GM13976 (cell line): Measurements from ENCODE around the gene CEACAM21.

Experiments used
- DNase-seq: peaks from one replicate; pipeline ENCODE4 v3.0.0; 2012; ENCODE audit warnings: low spot score
- in situ Hi-C: fragments of 300-500 bp; cut with MboI; formaldehyde crosslinking; loops from one replicate; pipeline ENCODE4 v1.12.0; 2022; ENCODE audit warnings: low sequenced_read_pairs, mixed read lengths, inconsistent platforms; ENCODE audit not compliant: unreplicated experiment
- TF ChIP-seq, protein P1 (sequence below): IDR thresholded peaks from 2 replicates; pipeline ENCODE4 v1.5.1; 2012; ENCODE audit warnings: borderline replicate concordance, mild to moderate bottlenecking; ENCODE audit not compliant: insufficient read depth; ENCODE audit errors: extremely low read depth, missing control alignments, control extremely low read depth

Gene CEACAM21

DNA sequence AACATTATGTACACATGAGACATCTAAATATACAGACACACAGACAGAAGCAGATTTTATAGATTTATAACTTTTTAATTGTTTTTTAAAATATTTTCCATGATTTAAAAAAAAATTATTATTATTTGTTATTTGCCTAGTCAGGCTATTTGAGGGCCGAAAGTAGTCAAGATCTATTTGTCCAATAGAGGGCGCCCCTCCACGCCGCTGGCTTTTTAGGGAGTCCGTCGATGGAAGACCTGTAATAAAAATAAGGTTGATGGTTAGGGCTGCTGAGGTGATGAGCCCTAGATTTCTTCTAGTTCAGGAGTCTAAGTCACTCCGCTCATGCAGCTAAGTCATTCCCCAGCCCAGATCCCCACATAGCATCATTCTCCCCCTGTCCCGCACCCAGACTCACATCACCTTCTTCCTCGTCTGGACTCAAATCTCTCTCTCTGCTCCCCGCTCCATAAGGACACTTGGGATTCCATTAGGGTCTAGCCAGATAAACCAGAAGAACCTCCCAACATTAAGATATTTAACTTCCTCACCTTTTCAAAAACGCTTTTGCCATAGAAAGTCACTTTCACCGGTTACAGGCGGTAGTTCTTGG, 33.9 kb upstream of the CEACAM21 start:
- in situ Hi-C loops = no loop called here
- TF ChIP-seq, protein P1, sequence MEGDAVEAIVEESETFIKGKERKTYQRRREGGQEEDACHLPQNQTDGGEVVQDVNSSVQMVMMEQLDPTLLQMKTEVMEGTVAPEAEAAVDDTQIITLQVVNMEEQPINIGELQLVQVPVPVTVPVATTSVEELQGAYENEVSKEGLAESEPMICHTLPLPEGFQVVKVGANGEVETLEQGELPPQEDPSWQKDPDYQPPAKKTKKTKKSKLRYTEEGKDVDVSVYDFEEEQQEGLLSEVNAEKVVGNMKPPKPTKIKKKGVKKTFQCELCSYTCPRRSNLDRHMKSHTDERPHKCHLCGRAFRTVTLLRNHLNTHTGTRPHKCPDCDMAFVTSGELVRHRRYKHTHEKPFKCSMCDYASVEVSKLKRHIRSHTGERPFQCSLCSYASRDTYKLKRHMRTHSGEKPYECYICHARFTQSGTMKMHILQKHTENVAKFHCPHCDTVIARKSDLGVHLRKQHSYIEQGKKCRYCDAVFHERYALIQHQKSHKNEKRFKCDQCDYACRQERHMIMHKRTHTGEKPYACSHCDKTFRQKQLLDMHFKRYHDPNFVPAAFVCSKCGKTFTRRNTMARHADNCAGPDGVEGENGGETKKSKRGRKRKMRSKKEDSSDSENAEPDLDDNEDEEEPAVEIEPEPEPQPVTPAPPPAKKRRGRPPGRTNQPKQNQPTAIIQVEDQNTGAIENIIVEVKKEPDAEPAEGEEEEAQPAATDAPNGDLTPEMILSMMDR = peak; percentile 57
- DNase-seq = no peak

DNA sequence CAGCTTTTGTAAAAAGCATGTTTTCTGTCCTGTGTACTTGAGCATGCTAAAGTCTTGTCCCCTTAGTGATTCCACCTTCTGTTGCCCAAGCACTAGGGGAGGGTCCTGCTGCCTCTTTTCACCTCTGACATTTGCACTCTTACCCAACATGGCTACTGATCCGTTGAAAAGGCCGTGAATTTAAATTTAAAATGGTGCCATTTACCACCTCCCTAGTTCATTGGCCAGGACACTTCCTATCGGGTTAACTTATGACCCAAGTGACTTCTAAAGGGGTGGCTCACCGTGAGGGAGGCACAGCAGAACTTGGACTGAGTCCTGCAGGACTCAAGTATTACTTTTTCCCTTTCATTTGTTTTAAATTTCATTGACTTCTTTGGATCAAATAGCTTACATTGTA, 33.3 kb upstream of the CEACAM21 start:
- in situ Hi-C loops = no loop called here
- TF ChIP-seq, protein P1 = no peak
- no peak for DNase-seq

DNA sequence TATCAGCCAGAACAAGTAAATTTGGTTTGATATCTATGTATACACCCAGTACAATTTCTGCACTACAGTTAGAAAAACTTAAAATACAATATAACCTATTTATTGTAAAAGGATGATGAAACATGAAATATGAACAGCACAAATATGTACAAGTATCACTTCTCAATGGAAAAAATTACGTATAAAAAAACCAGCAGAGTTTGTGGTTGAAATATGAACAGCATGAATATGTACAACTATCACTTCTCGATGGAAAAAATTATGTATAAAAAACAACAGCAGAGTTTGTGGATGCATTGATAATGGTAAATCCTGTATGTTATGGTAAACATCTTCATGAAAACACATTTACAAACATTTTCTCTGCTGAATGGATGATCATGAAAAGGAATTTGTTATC, 32.4 kb upstream of the CEACAM21 start:
- no peak for DNase-seq
- in situ Hi-C loops = no loop called here
- TF ChIP-seq, protein P1 = no peak

DNA sequence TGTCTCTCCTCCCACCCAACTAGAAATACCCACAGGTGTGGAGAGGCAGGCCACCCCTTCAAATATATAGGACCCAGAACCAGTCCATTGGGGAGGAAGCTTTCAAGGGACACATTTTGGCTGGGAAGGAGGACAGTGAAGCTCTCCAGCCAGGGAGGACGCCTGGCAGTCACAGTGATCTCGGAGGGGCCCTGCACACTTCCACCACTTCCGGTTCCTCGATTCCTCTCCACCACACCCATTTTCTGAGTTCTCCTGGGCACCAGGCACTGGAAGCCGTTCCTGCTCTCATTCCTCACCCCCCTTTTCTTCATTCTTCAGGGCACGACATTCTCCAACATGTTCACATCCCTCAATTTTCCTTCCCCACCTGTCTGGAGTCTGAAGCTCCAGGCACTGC, 30.4 kb upstream of the CEACAM21 start:
- in situ Hi-C loops = no loop called here

DNA sequence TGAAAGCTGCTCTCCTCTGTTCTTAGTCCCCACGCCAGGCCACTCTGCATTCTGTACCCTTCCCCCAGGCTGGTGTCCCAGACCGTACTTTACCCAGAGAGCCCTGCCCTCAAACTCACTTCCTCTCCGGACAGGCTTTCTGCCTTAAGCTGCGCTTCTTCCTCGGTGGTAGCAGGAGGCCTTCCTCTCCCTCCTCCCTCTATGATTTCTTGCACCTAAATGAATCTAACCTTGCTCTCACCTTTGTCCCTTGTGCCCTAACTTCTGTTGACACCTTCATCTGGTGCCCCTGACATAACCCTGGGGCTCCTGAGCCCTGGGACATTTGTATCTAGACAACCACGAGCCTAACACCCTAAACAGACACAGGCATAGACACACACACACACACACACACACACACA, 29.6 kb upstream of the CEACAM21 start:
- TF ChIP-seq, protein P1 = no peak
- in situ Hi-C loops = no loop called here
- no peak for DNase-seq

More for the DNA sequence above, 30.4 kb upstream of the CEACAM21 start:
- DNase-seq = no peak
- TF ChIP-seq, protein P1 = no peak

DNA sequence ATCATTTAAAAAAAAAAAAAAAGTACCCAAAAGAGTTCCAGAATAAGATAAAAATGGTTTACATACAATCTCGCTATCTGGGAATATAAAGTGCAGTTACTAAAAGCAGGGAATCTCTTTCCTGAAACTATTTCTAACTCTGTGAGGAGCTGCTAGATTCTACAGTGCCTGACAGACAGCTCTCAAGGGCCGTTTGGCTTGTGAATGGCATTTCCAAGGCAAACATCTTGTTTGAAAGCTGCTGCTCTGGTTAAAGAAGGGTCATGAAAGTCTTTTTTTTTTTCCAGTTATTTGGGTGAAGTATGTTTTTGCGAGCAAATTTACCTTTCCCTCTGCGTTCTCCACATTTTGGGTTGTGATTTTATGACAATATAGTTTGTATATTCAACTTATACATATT, 29.0 kb upstream of the CEACAM21 start:
- in situ Hi-C loops = no loop called here
- no peak for DNase-seq
- TF ChIP-seq, protein P1 = no peak
